Ureter (tissue), 1 donor: Measurements from ENCODE around the gene AHI1. TPM values are rescaled to one million over a fixed set of nuclear protein-coding genes. Genes with fewer than 3 reads are reported as not detected.
"Not testable (repeated sequence)": the region's sequence is repeated elsewhere in the genome, so short reads cannot be mapped to it uniquely, and the experiment has no call there.

Source experiments
- DNase-seq: peaks from one replicate; pipeline ENCODE4 v3.0.0-alpha.2; 2020; ENCODE audit warnings: low spot score
- total RNA-seq: library from RNA; stranded (reverse); gene quantifications from one replicate; pipeline ENCODE4 v1.2.4, GENCODE V29; 2023
- donor health status: DM: yes; HTN: yes; CAD: no.

AHI1 gene
- total RNA-seq, 1 donor from 2014 or later = 58.1 TPM

- DNase-seq = no peak
These were observed 102.4 kb downstream of the AHI1 start for GRCh38 chr6:135395136-135395535.

GRCh38 chr6:135393289-135393688 is 104.3 kb downstream of the AHI1 start:
- DNase-seq = no peak

- DNase-seq = no peak
These were observed 107.1 kb downstream of the AHI1 start for GRCh38 chr6:135390458-135390857.

GRCh38 chr6:135385299-135385698 is 112.2 kb downstream of the AHI1 start:
- DNase-seq = no peak

- DNase-seq = no peak
These were observed 113.8 kb downstream of the AHI1 start for GRCh38 chr6:135383766-135384165.

GRCh38 chr6:135383301-135383700 is 114.2 kb downstream of the AHI1 start:
- DNase-seq = no peak

GRCh38 chr6:135382182-135382628 is 115.3 kb downstream of the AHI1 start:
- DNase-seq = no peak

- DNase-seq = no peak
These were observed 116.7 kb downstream of the AHI1 start for GRCh38 chr6:135380793-135381192.

GRCh38 chr6:135379647-135380046 is 117.9 kb downstream of the AHI1 start:
- no peak for DNase-seq

- no peak for DNase-seq
These were observed 124.8 kb downstream of the AHI1 start for GRCh38 chr6:135372758-135373157.

- DNase-seq = not testable (repeated sequence)
These were observed 133.9 kb downstream of the AHI1 start for GRCh38 chr6:135363622-135364021.

GRCh38 chr6:135362124-135362523 is 135.4 kb downstream of the AHI1 start:
- DNase-seq = no peak

- DNase-seq = no peak
These were observed 137.3 kb downstream of the AHI1 start for GRCh38 chr6:135360222-135360621.

GRCh38 chr6:135358985-135359384 is 138.6 kb downstream of the AHI1 start:
- no peak for DNase-seq

- no peak for DNase-seq
These were observed 139.2 kb downstream of the AHI1 start for GRCh38 chr6:135358251-135358821.

- DNase-seq = no peak
These were observed 143.1 kb downstream of the AHI1 start for GRCh38 chr6:135354407-135354806.

GRCh38 chr6:135353113-135353512 is 144.4 kb downstream of the AHI1 start:
- DNase-seq = no peak

- no peak for DNase-seq
These were observed 145.9 kb downstream of the AHI1 start for GRCh38 chr6:135351635-135352034.

GRCh38 chr6:135347887-135348286 is 149.7 kb downstream of the AHI1 start:
- no peak for DNase-seq

GRCh38 chr6:135346747-135347146 is 150.8 kb downstream of the AHI1 start:
- no peak for DNase-seq

GRCh38 chr6:135344526-135344925 is 153.0 kb downstream of the AHI1 start:
- no peak for DNase-seq

- DNase-seq = not testable (repeated sequence)
These were observed 157.6 kb downstream of the AHI1 start for GRCh38 chr6:135339920-135340319.

- DNase-seq = no peak
These were observed 163.4 kb downstream of the AHI1 start for GRCh38 chr6:135334169-135334568.

GRCh38 chr6:135331002-135331401 is 166.5 kb downstream of the AHI1 start:
- DNase-seq = no peak
